Transverse colon (tissue), 3 donors: ENCODE data around the gene PCNX1.
"Not testable (repeated sequence)": the region's sequence is repeated elsewhere in the genome, so short reads cannot be mapped to it uniquely, and the experiment has no call there.

Source experiments
- CTCF ChIP-seq, 5 experiments: fragments of 200-600 bp in 3 of 5; fragments of 450-650 bp in 2 of 5; sonication (generic) in 3 of 5; IDR thresholded peaks; 1 replicate in 2 of 5; 2 replicates in 3 of 5; pipeline ENCODE4 v1.5.1; 2016 to 2017; ENCODE audit warnings: antibody characterized with exemption in 5 of 5, inconsistent platforms in 3 of 5, mild to moderate bottlenecking in 2 of 5, moderate library complexity in 1 of 5
- POLR2A ChIP-seq: fragments of 450-650 bp; IDR thresholded peaks from one replicate; pipeline ENCODE4 v1.6.1; 2016; ENCODE audit warnings: antibody characterized with exemption, mild to moderate bottlenecking, moderate library complexity

- TF ChIP-seq CTCF (IDR thresholded peaks at IDR 0.05); POLR2A: not testable (repeated sequence)
Observed at GRCh38 chr14:70939693-70940092, 32.4 kb downstream of the PCNX1 start.
